ENCODE data around the gene TIMM17B.

- TF ChIP-seq POLR2A (IDR thresholded peaks at IDR 0.05) (no peak), CTCF (IDR thresholded peaks at IDR 0.05) (no peak)
Observed at GRCh38 chrX:48909703-48910294, 12.2 kb upstream of the TIMM17B start.

All from Peyer's patch (tissue), 4 donors.